PC-9 (cell line): Measurements from ENCODE around the gene GATC.

Source experiments
- CTCF ChIP-seq: fragments of 200-600 bp; sonication (generic); conservative IDR thresholded peaks from 2 replicates; pipeline ENCODE4 v1.6.1; 2017; ENCODE audit warnings: mixed run types, antibody characterized with exemption, mild to moderate bottlenecking, moderate library complexity
- EZH2 ChIP-seq: fragments of 200-600 bp; sonication (generic); IDR thresholded peaks from 2 replicates; pipeline ENCODE4 v1.8.0; 2017; ENCODE audit warnings: antibody characterized with exemption, low read depth

- TF ChIP-seq CTCF (no peak), EZH2 (no peak)
These were observed 37.5 kb upstream of the GATC start for GRCh38 chr12:120408771-120409170.
